ENCODE results near the gene KPNB1.

Gene KPNB1

DNA sequence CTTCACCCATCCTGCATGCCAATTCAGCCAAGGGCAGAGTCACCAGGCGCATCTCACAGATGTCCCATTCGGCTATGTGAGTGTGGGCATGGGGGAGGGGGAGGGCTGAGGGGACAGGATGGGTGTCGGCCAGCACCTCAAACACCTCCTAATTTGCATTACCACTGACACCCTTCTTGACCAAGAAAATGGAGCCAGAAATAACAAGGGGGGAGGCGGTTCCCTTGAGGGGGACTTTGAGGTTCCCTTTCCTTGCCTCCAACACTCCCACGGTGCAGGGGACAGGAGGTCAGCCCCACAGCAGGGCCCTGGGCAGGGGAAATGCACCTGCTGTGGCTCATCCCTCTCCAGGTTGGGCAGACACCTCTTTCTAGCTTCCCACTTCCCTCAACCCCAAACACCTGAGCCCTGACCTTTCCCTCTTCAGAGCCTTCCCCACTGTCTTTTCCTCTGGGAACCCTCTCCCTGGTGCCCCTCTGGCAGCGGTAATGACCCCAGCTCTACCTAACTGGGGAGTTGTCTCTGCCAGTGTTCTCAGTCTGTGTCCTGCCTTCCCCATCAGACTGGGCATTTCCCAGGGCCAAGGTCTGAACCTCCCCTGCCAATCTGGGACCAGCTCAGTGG, 65.2 kb downstream of the KPNB1 start:
- DNase-seq = no peak

DNA sequence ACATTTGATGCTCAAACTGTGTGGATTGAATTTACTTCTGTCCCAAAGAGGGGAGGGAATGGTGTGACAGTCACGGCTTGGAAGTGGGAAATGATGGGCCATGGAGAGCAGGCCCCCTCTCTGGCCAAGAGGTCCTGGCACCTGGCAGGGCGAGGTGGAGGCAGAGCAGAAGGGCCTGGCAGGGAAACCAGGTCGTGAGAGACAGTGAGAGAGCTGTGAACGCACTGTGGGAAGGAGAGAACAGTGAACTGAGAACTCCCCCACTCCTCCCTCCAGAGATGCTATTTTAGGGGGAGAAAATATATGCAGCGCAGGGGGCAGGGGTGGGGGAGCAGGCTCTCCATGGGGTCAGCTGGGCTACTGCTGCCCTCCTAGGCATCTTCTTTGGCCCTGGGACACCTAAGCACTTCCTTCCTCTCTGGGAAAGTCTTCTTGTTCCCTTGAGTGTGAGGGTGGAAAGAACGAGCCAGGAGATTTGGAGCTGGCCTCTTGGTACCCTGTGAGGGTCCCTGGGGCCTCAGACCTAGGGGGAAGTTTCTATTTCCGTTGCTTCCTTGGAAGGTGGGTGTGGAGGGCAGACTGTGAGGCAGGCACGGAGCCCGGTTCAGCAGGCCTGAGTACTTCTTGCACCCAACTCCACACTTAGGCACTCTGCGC, 66.1 kb downstream of the KPNB1 start:
- no peak for DNase-seq

DNA sequence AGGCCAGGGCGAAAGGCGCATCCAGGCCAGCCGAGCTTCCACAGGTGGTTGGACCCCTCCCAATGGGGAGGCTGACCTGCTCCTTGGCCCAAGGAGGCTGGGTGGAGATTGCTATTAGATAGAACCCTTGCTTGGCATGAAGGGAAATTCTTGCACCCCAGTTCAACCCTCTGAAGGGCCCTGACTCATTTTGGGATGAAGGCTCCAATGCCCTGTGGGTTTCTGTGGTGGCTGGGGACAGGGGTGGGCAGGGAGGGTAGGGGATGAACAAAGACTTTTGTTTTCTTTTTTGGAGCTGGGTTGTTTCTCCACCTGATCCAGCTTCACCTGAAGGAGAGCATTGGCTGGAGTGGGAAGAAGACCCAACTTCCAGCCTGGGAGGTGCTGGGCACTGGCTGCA, 66.7 kb downstream of the KPNB1 start:
- DNase-seq = no peak

DNA sequence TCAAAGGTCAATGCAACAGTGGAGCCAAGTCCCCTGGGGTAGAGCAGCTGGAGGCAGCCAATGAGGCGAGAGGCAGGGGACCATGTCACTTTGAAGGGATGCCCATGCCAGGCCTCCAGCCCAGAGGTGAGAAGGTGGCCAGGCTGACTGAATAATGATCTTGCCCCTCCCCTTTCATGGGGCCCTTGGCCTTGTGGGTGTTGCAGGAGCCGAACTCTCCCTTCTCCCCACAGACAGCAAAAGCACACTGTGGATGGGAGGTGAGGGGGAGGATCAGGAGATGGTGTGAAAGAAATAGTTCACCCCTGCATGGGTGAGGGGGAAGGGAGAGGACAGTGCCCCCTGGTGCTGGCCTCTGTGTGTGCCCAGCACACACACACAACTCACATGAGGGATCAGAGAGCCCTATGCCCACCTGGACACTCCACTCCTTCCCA, 67.6 kb downstream of the KPNB1 start:
- no peak for DNase-seq

DNA sequence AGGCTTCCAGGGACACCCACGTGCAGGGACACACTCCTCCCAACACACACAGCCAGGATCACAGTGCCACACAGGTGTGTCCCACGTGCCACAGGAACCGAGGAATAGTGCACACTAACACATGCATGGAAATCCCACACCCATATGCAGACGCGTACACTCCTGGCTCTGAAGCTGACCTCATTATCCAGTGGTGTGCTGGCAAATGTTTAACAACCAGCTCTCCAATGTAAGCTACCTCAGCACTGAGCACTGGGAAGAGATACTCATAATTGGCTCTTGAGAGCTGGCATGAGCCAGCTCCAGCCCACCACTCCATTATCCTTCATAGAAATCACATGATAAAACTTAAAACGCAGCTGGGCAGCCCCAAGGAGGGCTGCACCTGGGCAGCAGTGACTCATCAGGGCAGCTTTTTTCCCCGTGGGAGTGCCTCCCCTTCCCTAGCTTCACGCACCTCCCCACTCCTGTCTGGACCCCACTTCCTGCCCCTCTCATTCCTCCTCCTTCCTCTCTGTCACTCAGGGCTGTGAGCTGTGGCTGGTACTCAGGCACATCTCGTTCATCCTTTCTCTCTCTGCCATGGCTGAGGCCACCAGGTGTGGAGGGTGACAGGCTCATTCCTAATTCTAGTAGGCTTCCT, 68.4 kb downstream of the KPNB1 start:
- DNase-seq = peak; percentile 43

DNA sequence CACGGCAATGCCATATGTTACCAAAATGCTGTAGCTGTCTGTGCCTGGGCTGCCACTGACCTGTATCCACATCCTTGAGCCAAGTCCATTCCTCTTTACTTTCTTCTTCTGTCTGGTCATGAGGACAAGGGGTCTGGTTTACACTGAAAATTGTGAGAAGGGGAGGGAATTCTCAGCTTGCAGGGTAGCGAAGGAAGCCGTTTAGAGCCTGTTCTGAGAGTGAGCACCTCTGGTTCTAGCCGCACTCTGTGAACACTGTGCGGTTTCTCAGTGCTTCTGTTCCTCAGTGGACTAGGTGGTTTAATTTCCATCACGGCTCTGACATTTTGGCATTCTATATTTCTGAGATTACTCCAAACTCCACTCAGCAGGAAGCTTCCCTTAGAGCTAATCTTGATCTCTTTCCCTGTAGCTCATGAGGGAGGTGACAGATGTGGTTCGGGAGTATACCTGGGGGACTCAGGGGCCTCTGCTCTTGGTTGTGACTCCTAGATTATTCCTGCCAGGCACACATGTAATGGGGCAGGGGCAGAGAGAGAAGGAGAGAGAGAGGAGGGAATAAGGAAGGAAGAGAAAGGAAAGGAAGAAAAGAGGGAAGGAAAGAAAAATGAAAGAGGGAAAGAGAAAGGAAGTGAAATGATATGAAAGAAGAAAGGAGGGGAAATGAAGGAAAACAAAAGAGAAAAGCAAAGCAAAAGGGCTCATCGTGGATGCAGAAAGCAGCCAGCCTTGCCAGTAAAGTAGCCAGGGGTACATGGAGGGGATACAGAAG, 69.1 kb downstream of the KPNB1 start:
- DNase-seq = no peak

DNA sequence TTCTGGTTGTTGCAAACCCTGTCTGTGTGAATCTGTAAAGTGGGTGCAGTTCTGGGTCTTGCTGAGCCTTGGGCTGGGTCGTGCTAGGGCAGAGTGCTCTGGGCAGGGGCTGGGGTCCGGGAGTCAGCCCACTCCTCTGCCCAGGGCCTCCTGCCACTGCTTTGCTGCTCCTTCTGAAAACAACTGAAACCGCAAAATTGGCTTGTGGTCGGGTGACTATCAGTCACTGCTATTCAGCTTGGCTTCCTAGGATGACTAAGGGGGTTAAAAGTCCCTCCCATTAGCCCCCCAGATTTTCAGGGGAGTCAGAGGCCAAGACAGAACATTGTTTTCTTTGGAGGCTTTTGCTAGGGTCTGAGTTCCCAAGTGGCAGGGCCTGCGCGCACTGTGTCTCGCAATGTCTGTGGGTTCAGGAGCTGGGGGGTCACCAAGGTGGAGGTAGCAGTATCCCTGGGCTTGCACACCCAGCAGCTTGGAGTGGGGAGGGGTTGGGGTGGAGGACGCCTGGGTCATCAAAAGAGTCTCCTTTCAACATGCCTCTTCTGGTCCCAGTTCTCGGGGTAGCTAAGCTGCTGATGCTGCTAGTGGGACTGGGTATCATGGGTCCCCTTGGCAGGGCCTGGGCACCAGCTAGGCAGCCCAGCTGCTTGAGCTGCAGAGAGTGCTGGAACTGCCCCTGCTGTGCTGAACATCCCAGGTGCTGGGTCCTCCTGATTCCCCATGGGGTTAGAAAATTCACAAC, 69.9 kb downstream of the KPNB1 start:
- DNase-seq = no peak

DNA sequence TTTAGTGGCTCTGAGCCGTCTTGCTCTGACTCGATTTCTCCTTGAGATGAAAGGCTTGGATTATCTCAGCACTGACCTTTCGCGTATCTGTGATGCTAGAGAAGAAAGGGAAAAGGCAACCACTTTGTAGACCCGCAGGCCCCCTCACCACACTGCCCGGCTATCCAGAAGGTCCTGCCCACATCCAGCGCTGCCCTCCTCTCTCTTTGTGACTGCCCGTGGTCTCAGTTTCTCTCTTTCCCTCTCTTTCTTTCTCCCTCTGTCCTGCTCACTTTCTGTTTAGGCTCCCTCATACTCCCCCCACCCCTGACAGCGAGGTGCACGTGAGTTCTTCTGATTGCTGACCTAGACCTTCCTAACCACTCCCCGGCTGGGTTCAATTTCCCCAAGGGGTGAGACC, 70.5 kb downstream of the KPNB1 start:
- no peak for DNase-seq

DNA sequence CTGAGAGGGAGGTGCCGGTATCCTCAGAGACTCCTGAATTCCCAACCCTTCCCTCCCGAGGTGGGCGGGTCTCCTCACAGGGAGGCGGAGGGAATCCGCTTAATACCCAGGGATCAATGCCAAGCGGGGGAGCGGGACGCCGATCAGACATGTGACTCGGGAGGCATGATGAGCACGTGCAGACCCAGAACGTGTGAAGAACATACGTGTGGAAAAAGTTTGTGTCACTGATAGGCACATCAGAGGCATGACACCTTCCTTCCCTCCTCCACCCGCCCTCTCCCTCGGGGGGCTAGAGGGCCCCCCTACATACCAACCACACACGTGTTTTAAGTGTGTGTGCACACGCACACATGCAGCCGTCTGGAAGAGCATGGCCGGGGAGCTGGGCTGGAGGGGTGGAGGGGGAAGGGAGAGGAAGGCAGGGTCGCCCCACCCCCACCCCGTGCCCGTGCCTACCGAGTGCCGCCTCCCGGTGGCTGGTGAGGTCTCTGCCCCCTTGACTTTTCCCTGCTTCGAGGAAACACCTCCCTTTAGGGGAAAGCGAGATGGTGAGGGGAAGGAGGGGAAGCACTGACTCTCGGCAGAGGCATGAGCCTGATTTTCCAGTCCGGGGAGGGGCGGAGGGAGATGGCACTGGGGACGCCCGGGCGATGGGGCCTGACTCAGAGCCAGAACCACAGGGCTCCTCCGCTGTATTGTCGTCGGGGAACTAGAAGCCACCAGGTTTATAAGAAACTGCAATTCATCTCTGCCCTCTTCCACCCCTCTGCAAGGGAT, 71.2 kb downstream of the KPNB1 start:
- DNase-seq = no peak

DNA sequence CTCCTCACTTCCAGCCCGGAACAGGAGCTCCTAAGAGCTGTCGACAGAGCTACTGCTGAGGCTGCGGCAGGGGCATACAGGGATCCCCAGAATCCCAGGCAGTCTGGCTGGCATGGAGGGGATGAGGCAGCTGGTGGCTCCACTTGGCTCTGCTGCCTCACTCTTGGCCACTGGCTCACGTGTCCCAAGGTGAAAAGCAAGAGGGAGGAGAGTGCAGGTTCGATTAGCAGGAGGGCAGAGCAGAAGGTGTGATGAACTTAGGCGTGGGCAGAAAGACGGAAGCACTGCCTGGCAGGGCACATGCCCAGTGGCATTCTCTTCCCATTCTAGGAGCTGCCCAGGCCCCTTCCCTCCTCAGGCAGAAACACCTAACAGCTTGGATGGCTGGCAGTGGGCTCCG, 72.0 kb downstream of the KPNB1 start:
- no peak for DNase-seq

DNA sequence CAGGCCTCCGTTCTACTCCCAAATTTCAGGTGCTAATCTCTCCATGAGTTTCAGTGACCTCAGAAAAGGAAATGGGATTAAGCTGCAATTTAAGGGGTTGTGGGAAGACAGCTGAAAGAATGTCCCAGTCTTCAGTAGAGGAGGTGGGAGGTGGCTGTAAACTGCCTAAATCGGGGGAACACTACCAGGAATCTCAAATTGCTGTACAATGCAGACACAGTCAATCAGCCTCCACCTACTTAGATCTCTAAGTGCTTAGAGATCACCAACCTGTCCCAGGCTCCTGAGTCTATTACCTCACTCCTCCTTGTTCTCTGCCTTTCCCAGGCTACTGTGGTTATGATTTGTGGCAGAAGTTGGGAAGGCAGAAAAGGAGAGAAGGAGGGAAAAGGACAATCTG, 75.0 kb downstream of the KPNB1 start:
- DNase-seq = no peak

DNA sequence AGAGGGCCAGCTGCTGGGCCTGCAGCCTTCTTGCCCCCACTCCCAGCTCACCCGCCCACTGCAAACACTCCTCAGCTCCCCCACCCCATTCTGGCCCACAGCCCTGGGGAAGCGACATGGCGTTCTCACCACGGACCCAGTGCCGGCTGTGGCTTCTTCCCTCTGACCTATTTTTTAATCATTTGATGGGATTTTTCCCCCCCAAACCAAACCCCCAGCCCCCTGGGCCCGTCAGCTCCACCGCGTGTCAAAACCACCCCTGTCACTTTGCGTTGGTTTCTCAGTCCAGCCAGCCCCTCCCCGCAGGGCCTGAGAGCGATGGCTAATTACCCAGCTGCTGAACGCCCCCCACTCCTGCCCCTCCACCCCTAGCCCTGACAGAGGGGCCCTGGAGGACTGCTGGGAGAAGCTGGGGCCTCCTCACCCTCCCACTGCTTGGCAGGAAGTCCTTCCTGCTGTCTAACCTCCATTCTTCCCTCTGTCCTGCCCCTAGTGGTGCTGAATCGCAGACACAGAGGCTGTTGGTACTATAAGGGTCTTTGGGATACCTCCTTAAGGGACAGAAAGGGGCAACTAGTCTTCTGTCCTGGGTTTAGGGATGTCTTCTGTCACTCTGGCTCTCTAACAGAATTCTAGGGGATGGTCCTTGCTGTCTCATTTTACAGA, 75.9 kb downstream of the KPNB1 start:
- no peak for DNase-seq

DNA sequence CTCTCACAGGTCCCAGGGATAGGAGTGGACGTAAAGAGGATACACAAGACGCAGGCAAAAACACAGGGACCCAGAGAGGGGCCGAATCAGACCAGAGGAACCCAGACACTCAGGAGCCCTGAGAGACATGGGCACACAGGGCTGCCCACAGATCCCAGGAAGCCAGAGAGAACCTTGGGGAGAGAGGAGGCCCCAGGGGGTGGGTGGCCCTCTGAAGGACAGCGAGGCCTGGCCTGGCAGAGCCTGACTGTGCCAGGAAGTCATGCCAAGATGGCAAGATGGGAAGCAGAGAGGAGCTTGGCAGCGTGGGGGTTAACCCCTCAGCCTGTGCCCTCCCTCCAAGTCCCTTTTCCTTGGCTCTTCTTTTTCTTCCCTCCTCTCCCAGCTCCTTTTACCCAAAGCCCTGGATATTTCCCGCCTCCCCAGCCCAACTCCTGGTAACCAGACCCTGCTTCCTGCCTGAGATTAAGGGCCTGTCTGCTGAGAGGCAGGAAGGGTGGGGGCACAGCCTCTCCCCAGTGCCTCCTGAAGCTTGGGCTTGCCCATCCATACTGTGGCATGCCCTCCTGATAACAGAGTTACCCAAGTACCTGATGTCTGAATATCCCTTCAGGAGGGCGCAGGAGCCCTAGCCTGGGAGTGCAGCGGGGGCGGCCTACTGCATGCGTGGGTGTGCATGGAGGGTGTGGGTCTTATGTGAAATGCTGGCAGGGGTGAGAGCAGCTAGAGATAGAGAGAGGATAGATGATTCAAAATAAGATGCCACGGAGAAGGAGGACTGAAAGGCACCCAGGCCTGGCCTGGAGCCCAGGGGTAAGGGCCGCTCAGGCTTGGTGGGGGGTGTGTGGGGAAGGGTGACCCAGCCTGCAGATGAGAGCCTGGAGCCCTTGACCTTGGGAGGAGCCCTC, 77.3 kb downstream of the KPNB1 start:
- DNase-seq = peak; percentile 5

DNA sequence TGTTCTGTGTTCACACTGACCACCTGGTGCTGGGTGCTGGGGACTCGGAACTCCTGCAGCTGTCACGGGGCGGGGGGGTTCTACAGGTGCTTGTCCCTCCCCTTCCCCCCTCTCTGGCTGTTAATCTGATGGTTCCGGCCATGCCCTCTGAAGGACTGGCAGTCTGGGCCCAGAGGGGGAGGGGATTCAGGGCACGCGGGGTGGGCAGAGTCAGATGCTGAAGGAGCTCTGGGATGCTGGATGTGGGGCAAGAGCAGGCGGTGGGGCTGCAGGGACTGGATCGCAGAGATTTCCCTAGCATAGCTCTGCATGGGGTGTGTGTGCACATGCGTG, 78.0 kb downstream of the KPNB1 start:
- DNase-seq = no peak

DNA sequence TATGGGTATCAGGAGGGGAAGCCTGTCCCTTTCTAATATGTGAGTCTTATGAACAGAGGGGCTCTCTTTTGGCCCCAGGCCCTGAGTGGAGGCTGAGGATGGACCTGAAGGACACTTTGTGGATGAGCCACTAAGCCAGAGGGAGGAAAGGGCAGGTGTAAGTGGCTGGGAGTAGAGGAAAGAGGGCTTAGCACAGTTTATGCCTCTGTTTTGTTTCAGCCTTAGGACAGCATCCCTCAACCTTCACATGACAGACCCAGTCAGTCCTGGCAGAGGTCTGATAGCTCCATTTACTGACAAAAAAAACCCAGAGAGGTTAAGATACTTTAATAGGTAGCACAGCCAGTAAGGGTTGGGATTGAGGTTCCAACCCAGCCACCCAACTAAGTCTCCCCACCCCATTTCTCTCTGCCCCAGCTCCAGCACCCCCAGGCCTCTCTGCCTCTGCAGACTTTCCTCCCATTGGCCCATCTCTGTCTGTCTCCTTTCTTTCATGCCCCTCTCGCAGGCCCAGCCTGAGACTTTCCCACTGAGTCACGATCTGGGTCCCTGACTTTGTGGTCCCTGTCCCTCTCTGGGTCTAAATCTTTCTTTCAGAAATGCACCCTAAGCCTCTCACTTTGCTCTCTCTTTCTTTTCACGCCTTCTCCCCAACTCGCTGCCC, 78.6 kb downstream of the KPNB1 start:
- DNase-seq = no peak

DNA sequence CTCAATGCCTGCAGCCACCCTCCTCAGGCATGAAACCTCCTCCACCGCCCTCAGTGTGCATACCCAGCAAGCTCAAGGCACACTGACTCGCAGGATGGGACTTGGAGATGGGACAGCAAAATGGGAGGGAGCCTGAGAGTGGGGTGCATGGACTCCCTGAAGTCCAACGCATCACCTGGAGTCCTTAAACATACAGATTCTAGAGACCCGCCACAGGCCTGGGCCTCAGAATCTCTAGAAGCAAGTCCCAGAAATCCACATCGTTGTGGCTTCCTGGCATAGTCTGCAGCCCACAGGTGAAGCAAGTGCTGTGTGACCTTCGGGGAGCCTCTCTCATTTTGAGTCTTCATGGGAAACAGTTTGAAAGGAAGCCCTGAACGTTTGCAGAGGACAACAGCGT, 79.8 kb downstream of the KPNB1 start:
- DNase-seq = no peak

DNA sequence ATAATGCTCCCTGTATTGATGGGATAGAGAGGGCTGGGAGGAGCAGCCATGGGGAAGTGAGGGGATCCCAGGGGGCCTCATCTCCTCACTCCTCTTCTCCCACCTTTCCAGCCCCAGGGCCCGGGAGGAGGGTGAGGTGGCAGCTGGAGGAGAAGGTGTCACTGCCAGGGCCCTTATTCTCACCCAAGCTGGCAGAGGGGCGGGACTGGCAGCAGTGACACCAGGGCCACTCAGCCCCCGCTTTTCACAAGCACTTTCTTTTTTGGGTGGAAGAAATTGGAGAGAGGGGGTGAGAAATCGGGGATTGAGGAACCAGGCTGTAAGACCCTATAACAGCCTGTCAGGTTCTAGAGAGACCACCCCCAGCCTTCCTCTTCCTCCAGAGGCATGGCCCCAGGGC, 81.0 kb downstream of the KPNB1 start:
- no peak for DNase-seq

DNA sequence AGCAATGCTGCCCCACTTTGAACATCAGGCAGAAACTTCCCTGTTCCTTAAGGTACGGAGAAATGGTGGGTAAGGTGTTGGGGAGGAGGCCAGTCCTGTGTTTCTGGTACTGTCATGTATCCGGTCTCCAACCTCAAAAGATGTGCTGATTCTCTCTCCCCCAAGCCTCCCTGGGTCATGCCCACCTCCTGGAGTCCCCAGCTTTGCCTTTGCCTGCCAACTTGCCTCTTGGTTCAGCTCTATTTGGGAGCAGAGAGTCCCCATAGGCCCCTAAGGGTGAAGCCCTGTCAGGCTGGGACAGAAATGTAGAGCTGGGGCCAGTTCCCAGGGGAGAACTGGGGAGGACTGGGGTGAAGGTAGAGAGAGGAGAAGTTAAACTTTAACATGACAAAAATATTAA, 81.7 kb downstream of the KPNB1 start:
- no peak for DNase-seq

DNA sequence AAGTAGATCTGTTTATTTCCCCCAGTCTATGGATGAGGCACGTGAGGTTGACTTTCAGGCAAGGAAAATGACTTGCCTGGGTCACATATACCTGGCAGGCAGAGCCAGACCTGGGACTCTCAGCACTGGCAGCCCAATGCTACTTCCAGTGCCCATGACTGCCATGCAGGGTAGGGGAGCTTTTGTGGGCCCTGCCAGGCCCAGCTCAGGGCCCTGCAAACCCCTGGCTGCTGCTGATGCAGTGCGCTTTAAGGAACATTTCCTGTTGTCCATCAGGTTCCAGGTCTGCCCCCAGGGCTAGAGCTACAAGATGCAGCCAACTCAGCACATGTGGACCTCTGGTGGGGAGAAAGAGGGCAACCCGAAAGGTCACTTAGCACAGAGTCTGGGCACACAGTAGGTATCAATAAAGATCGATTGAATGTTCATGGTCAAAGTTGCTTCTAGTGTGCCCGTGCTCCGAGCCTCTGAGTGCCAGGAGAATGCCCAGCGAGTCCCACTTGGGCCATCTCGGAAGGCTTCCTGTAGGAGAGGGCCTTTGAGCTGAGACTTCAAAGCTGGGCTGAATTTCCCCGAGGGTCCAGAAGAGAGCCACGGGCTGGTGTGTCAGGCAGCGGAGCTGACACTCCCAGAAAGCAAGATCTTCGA, 82.8 kb downstream of the KPNB1 start:
- DNase-seq = no peak

Data from NCI-H1092 treated with DMSO at 0.1 percent for 48 hours (cell line).